Measurements from ENCODE around the gene ZSCAN9.

Gene ZSCAN9

DNA sequence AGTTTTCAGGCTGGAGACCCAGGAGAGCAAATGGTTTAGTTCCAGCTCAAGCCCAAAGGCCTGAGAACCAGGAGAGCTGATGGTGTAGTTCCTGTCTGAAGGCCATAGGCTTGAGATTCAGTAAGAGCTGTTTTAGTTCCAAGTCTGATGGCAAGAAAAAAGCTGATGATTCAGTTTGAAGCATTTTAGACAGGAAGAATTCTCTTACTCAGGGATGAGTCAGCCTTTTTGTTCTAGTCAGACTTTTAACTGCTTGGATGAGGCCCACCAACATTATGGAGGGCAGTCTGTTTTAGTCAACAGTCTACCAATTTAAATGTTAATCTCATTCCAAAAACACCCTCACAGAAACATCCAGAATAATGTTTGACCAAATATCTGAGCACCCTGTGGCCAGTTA lies 44.4 kb downstream of the ZSCAN9 start:
- TF ChIP-seq, protein P1, sequence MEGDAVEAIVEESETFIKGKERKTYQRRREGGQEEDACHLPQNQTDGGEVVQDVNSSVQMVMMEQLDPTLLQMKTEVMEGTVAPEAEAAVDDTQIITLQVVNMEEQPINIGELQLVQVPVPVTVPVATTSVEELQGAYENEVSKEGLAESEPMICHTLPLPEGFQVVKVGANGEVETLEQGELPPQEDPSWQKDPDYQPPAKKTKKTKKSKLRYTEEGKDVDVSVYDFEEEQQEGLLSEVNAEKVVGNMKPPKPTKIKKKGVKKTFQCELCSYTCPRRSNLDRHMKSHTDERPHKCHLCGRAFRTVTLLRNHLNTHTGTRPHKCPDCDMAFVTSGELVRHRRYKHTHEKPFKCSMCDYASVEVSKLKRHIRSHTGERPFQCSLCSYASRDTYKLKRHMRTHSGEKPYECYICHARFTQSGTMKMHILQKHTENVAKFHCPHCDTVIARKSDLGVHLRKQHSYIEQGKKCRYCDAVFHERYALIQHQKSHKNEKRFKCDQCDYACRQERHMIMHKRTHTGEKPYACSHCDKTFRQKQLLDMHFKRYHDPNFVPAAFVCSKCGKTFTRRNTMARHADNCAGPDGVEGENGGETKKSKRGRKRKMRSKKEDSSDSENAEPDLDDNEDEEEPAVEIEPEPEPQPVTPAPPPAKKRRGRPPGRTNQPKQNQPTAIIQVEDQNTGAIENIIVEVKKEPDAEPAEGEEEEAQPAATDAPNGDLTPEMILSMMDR (IDR thresholded peaks at IDR 0.05; ENCODE audit: low read depth, low read length) = no peak
- no peak for DNase-seq (ENCODE audit: extremely low read depth, low read depth)

DNA sequence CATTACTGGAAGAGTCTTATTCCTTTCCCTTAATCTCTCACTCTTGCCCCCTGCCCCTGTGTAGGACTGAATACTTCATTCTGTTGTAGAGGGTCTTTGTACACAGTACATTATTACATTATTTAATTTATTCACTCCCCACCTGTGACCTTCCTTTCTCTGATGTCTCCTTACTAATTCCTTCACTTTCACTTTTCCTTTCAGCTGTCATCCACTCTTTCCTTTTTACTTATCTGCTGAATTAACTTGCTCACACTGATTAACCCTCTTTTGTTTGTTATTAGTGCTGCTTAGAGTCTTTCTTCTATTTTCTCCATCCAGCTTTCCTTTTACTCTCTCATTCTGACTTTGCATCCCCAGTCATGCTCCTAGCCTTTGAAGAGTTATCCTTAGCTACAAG lies 49.8 kb downstream of the ZSCAN9 start:
- DNase-seq (ENCODE audit: extremely low read depth, low read depth) = no peak

DNA sequence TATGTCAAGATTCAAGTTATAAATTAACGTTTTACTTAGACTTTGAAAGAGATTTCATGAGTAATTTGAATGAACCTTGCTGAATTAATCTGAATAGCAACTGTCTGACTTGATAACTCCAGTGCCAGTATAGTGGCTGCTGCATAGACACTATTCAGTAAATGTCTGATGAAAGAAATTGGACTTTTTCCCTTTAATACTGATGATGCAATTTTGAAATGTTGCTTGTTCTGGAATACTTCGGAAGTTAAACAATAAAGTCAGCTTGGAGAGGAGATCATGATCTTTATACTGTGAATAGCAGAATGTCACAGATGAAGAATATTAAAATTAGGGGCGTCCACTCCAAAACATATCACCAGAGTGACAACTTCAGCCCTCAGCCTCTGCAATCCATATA lies 52.7 kb downstream of the ZSCAN9 start:
- TF ChIP-seq, protein P1 (IDR thresholded peaks at IDR 0.05; ENCODE audit: low read depth, low read length) = no peak
- no peak for DNase-seq (ENCODE audit: extremely low read depth, low read depth)

More for the DNA sequence above, 49.8 kb downstream of the ZSCAN9 start:
- TF ChIP-seq, protein P1 (IDR thresholded peaks at IDR 0.05; ENCODE audit: low read depth, low read length) = no peak

DNA sequence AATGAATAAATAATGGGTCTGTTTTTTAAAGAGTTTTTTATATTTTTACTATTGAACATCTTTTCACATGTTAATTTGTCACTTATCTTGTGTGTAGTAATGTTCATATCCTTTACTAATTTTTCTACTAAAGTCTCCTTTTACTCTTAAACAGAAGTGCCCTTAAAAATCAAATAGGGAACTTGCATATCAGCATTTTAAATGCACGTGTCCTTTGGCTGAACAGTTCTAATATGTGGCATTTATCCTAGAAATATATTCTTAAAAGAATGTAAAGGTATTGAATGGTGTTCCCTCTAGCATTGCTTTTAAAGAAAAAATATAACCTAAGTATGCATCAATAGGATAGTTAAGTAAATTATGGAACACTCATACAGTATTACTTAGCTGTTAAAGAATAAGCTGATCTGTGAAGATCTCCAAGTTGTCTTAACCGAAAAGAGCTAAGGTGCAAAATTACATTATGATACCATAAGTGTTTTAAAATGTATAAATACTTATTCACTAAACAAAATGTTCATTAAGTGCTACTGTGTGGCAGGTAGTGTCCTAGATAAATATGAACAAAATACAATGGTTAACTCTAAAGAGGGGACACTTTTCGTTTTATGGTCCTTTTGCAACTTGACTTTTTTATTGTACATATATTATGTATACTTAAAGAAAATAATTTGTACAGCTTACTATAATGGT lies 55.7 kb downstream of the ZSCAN9 start:
- DNase-seq (ENCODE audit: extremely low read depth, low read depth) = no peak
- TF ChIP-seq, protein P1 (IDR thresholded peaks at IDR 0.05; ENCODE audit: low read depth, low read length) = no peak

DNA sequence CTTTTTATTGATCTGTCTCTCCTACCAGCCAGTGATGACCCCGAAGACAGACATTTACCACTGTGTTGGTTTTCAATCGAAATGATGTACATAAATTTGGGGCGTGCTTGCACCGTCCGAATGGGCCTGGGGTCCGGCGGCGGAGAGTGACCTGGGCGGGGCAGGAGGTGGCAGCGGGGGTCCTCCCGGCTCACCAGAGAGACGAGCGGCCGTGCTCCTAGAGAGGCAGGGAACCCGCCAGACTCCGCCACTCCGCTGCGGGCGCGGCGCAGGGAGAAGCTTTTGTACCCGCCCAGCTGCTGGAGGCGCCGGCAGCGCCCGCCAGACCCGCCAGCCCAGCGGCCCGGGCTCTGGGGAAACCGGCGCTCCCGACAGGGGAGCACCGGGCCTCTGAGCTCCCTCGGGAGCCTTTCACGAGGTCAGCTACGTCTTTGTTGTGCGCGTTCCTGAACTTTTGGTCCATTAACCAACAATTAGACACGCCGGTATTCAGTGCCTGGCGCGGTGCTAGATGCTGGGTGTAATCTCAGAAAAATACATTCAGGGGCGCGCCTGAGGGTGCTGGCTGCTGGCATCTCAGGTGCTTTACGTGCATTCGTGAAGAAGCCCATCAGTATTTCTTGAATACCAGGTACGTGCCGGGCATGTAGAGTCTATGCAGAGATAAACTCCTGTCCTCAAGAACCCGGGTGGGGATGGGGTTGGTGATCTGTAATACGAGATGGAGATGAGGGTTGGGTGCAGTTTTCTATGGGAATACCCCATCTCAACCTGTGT lies 56.4 kb downstream of the ZSCAN9 start, which contains the start of gene PGBD1:
Gene PGBD1 (plus strand): TSS at position 285 of the 777 bp plus-strand sequence. CDS start 2,242 bp downstream, outside the sequence.
- no peak for DNase-seq (ENCODE audit: extremely low read depth, low read depth)
- TF ChIP-seq, protein P1 (IDR thresholded peaks at IDR 0.05; ENCODE audit: low read depth, low read length) = no peak

DNA sequence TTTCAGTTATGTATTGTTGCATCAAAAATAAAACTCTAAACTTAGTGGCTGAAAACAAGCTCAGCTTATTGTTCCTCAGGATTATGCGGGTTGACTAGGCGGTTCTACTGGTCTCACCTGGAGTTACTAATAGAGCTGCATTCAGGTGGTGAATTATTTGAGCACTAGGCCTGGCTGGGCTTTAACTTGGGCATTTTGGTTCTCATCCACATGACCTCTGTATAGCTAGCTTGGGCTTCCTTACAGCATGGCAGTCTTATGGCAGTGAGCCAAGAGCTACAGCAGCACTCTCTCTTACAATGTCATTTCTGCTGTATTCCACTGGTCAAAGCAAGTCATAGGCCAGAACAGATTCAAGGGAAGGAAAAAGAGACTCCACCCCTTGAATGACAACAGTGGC lies 57.9 kb downstream of the ZSCAN9 start:
- no peak for DNase-seq (ENCODE audit: extremely low read depth, low read depth)
- TF ChIP-seq, protein P1 (IDR thresholded peaks at IDR 0.05; ENCODE audit: low read depth, low read length) = no peak

Measured in AG09319 (cell line).